Hematopoietic multipotent progenitor cell treated with erythropoietin and hydrocortisone succinate and interleukin-3 and kit ligand, for 6 days (in vitro differentiated cells): ENCODE measurements around the gene GAB1.

ENCODE experiments used
- DNase-seq: peaks from one replicate; pipeline ENCODE4 v3.0.0-alpha.2; 2015

Gene GAB1

DNA sequence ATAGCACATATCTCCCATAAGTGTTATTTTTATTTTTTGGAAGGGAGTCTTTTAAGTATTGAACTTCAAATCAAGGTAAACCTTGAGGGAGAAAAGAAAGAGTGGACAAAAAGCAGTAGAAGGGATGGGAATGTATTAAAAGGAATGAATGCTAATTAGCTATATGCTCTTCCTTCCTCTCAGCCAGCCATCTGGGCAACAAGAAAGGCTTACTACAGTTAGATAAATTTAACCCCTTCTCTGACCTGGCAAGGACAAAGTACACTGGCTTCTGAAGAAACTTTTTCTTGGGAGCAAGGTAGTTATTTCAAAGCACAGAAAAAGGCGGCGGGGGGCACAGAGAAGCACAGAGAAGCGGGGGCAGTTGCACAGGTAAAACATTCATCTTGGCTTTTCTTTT lies 54.6 kb downstream of the GAB1 start:
- no peak for DNase-seq

GRCh38 chr4:143391895-143392294 lies 55.2 kb downstream of the GAB1 start:
- no peak for DNase-seq

GRCh38 chr4:143393195-143393594 lies 56.5 kb downstream of the GAB1 start:
- DNase-seq = no peak

GRCh38 chr4:143394739-143395453 lies 58.2 kb downstream of the GAB1 start:
- DNase-seq = no peak

DNA sequence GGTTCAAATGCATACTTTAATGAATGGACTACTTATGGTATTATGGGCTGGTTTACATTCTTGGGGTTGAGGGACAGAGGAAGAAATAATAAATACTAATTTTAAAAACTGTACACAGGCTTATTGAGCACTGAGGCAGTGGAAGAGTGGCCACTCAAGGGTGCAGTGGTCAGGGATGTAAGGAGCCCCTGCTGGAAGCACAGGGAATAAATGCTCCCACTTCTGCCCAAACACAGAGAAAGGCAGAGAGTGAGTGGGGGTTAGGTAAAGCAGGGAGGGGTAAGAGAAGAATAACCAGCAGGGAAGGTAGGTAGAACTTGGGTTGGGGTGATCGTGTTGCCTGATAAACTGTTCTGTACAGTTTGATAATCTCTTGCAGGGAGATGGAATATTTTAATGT lies 60.0 kb downstream of the GAB1 start:
- DNase-seq = no peak

DNA sequence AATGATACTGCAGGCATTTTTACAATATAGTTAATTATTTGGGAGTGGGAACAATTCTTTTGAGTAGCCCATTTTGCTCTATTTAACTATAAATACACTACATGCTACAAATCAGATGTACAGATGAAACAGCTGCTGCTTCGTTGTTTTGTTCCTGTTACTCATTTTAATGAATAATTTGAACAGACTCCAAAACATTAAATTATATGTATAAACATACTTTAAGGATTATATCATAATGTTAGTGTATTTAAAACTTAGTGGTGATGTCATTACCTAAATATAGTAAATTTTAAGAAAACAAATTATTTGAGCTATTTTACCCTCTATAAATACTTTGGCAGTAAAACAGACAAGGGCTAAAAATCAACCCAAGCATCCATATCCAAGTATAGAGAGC lies 60.7 kb downstream of the GAB1 start:
- no peak for DNase-seq

- no peak for DNase-seq
Observed at GRCh38 chr4:143397887-143398286, 61.2 kb downstream of the GAB1 start.

GRCh38 chr4:143399113-143399949 lies 62.7 kb downstream of the GAB1 start:
- DNase-seq = peak; percentile 87

- no peak for DNase-seq
Observed at GRCh38 chr4:143400082-143400481, 63.4 kb downstream of the GAB1 start.

DNA sequence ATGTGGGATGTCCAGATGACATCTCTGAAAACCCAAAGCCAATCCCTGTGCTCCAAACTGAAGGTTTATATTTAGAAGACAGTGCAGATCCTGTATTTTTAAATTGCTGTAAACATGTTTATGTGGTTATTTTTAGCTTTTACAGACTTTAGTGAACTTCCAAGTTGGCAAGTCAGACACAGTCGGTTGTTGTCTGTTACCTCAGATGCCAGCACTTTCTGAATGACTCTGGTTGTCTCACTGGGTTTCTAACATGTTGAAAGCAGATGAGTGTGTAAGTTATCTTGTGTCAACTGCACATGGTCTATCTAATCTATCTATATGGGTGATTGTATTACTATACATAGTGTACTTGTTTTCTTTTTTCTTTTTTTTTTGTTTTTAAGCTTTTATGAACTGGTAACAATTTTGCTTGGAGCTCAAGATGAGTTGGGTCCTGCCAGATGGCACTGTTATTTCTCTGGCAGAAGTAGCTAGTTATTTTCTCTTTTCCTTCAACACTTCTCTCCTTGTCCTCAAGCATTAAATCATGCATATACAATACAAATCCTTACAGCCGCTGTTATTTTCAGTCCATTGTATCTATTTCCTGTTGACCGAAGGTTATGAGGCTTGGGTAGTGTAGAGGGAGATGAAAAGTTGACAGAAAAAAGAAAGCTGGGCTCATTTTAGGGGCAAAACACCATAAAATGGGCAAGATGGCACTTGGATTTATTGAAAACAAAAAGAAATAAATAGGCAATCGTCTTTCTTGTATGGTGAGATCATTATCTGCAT lies 66.3 kb downstream of the GAB1 start:
- peak; percentile 33 for DNase-seq

DNA sequence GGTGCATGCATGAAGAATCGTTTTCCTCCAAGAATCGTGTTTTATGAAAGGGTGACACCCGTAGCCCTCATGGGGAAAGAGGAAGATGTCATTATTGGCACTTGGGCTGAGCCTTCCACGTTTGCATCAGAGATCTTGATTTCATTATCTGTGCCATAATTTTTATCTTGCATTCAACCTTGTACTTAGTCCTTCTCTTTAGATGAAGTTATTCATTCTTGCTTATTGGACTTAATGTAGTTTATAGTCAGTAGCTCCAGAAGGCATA lies 66.8 kb downstream of the GAB1 start:
- DNase-seq = peak; percentile 51

DNA sequence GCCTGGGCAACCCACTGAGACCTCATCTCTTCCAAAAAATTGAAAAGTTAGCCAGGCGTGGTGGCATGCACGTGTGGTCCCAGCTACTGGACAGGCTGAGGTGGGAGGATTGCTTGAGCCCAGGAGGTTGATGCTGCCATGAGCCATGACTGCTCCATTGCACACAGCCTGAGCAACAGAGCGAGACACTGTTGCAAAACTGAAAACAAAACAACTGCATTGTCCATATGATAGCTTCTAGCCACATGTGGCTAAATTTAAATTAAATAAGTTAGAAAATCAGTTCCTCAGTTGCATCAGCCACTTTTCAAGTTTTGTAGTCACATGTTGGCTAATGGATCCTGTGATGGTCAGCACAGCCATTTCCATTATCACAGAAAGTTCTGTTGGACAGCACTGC lies 67.9 kb downstream of the GAB1 start:
- DNase-seq = no peak

DNA sequence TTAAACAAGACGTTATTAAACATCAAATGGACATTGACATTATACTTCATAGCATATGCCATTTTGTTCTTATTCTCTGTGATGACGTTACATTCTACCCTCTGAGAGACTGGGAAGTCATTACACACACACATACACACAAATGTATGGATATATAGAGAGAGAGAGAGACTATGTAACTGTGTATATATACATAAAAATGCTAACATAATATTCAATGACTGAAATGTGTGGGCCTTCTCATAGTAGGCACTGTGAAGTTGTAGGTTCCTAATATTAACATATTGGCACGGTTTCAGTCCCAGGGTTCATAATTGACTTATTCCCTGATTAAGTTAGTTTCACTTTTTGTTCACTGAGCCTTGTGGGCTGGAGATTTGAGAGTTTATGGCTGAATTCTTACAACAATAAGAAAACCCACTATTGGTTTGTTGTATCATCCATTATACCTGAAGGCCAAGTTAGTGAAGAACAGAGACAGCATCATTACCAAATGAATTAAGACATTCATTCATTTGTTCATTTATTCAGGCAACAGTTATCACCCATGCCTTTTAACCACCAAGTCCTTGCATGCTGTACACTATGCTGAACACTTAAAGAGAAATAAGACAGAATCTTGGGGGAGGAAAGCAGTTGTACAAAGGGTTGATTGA lies 68.5 kb downstream of the GAB1 start:
- DNase-seq = peak; percentile 55

- peak; percentile 85 for DNase-seq
Observed at GRCh38 chr4:143406523-143406922, 69.8 kb downstream of the GAB1 start.

GRCh38 chr4:143407474-143407873 lies 70.8 kb downstream of the GAB1 start:
- DNase-seq = peak; percentile 15

DNA sequence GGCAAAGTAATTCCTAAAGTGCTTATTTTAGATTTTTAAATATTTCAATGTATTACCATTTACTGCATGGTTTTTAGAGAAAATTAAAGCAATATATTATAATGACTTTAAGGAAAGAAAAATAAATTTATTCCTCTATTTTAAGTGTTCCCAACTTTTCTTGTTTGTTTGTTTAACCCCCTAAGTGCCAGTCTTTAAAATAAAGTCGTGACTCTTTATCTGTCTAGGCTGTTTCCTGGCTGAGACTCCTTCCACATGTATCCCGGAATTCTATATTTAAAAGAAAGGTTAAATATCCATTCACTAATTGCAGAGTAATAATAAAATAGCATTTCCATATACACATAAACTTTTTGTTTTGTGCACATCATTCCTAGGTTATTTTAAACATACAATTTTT lies 71.2 kb downstream of the GAB1 start:
- no peak for DNase-seq

- DNase-seq = no peak
Observed at GRCh38 chr4:143410015-143410414, 73.3 kb downstream of the GAB1 start.

- no peak for DNase-seq
Observed at GRCh38 chr4:143411527-143412419, 75.1 kb downstream of the GAB1 start.

DNA sequence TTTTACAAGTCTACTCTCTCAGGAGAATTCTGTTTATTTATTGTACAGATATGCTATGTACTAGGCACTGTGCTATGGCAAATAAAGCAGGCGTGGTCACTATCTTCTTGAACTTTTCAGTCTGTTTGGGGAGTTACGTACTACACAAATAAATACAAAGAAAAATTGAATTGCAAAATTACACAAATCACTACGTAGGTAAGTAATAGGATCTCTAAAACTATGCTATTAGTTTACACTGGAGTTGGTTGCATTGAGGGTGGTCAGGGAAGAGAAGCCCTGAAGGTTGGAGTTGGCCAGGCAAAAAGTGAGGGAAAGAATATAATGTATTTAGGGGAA lies 75.7 kb downstream of the GAB1 start:
- DNase-seq = no peak

GRCh38 chr4:143417679-143418403 lies 81.2 kb downstream of the GAB1 start:
- no peak for DNase-seq

DNA sequence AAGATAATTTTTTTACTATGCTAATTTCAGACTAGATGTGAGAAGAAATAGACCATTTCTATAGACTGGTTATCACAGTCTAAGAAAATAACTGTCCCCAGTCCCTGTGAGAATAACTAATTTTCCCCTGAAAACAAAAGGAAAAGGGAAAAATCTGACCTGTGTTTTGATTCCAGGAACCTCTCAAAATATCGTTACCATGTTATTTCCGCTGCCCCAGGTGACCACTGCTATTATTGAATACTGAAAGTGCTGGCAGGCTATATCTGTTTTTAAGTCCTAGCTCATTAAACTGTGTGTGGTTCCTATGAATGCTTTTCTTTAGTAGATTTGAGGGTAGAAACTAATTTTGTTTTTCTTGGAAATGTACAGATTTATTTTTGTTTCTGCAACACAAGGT lies 83.6 kb downstream of the GAB1 start:
- no peak for DNase-seq

GRCh38 chr4:143421609-143422008 lies 84.9 kb downstream of the GAB1 start:
- DNase-seq = no peak
